PC-9 (cell line): ENCODE measurements around the gene RNF10. TPM values are rescaled to one million over a fixed set of nuclear protein-coding genes. Genes with fewer than 3 reads are reported as not detected.

Source experiments
- BruUV-seq: library from RNA; stranded (reverse); fragments of 400-500 nt; replicated peaks from 2 replicates; lab custom pipeline; 2021; lab: Mats Ljungman, UMichigan
- CTCF ChIA-PET: fragments of 300-600 bp; sonication (Branson Sonifier 250); formaldehyde crosslinking; loops from one replicate; lab custom pipeline; 2022; ENCODE audit warnings: antibody characterized with exemption; lab: Charles Lee
- POLR2A ChIA-PET: fragments of 300-600 bp; sonication (Branson Sonifier 250); formaldehyde crosslinking; loops from one replicate; lab custom pipeline; 2022; ENCODE audit warnings: antibody characterized with exemption; ENCODE audit not compliant: unreplicated experiment; lab: Charles Lee
- DNase-seq, 2 experiments: peaks; one replicate each; pipeline versions ENCODE4 v3.0.0 to v3.0.0-alpha.2; 2015 to 2022; ENCODE audit warnings: mixed read lengths in 1 of 2
- H2AFZ ChIP-seq: fragments of 200-600 bp; sonication (generic); 2 replicates; pipeline ENCODE4 v1.8.1; 2017; ENCODE audit warnings: antibody characterized with exemption
- H3F3A ChIP-seq: fragments of 200-600 bp; sonication (generic); 2 replicates; pipeline ENCODE4 v1.8.1; 2017; ENCODE audit warnings: antibody characterized with exemption, mild to moderate bottlenecking, low read depth; ENCODE audit not compliant: insufficient read depth
- H3K27ac ChIP-seq: fragments of 200-600 bp; sonication (generic); 2 replicates; pipeline ENCODE4 v1.6.1; 2016; ENCODE audit warnings: mixed run types
- H3K27me3 ChIP-seq: fragments of 200-600 bp; sonication (generic); 2 replicates; pipeline ENCODE4 v1.6.1; 2016; ENCODE audit warnings: low read depth, mixed run types; ENCODE audit not compliant: insufficient read depth
- H3K36me3 ChIP-seq: fragments of 200-600 bp; sonication (generic); 2 replicates; pipeline ENCODE4 v1.6.1; 2016; ENCODE audit warnings: low read depth, mixed run types
- H3K4me1 ChIP-seq: fragments of 200-600 bp; sonication (generic); replicated peaks from 2 replicates; pipeline ENCODE4 v1.6.1; 2016; ENCODE audit warnings: mixed run types; ENCODE audit not compliant: insufficient read depth
- H3K4me2 ChIP-seq: fragments of 200-600 bp; sonication (generic); 2 replicates; pipeline ENCODE4 v1.6.1; 2017; ENCODE audit warnings: mixed run types
- H3K4me3 ChIP-seq: fragments of 200-600 bp; sonication (generic); 2 replicates; pipeline ENCODE4 v1.6.1; 2016; ENCODE audit warnings: mixed run types
- H3K79me2 ChIP-seq: fragments of 200-600 bp; sonication (generic); 2 replicates; pipeline ENCODE4 v1.6.1; 2017; ENCODE audit warnings: low read depth, mixed run types
- H3K9me2 ChIP-seq: fragments of 200-600 bp; sonication (generic); 2 replicates; pipeline ENCODE4 v1.8.1; 2017; ENCODE audit warnings: mild to moderate bottlenecking; ENCODE audit not compliant: insufficient read depth
- H3K9me3 ChIP-seq: fragments of 200-600 bp; sonication (generic); 2 replicates; pipeline ENCODE4 v1.8.1; 2016; ENCODE audit warnings: low read depth; ENCODE audit not compliant: insufficient read depth
- H4K20me1 ChIP-seq: fragments of 200-600 bp; sonication (generic); 2 replicates; pipeline ENCODE4 v1.8.1; 2017; ENCODE audit not compliant: insufficient read depth
- CTCF ChIP-seq: fragments of 200-600 bp; sonication (generic); conservative IDR thresholded peaks from 2 replicates; pipeline ENCODE4 v1.6.1; 2017; ENCODE audit warnings: mixed run types, antibody characterized with exemption, mild to moderate bottlenecking, moderate library complexity
- EZH2 ChIP-seq: fragments of 200-600 bp; sonication (generic); IDR thresholded peaks from 2 replicates; pipeline ENCODE4 v1.8.0; 2017; ENCODE audit warnings: antibody characterized with exemption, low read depth
- intact Hi-C: fragments of 100-400 bp; cut with micrococcal nuclease; formaldehyde crosslinking; loops from one replicate; pipeline ENCODE4 v1.10.0; 2022; ENCODE audit not compliant: unreplicated experiment
- total RNA-seq: library from RNA; stranded (reverse); gene quantifications from 2 replicates; pipeline ENCODE4 v1.2.3, GENCODE V29; 2021

RNF10 gene
- total RNA-seq, 1 experiment from 2014 or later: 196 TPM

- Histone ChIP-seq H3K4me1 (peaks cover 40% of the 10 kb centered on the region), H3K9me2 (no peaks in the 10 kb centered on the region), H3K36me3 (peaks cover 19% of the 10 kb centered on the region; the same call in 1 of the 2 replicates), H3K79me2 (peaks cover 42% of the 10 kb centered on the region), H3F3A (peaks cover 32% of the 10 kb centered on the region), H3K4me3 (no peak overlapping the region), H3K27me3 (no peaks in the 10 kb centered on the region), H2AFZ (no peak overlapping the region), H3K27ac (no peak overlapping the region), H4K20me1 (peaks cover 28% of the 10 kb centered on the region), H3K4me2 (no peak overlapping the region), H3K9me3 (no peaks in the 10 kb centered on the region)
- ChIA-PET CTCF (no interaction called here), POLR2A (no interaction called here)
- BruUV-seq: no TSS peak
- TF ChIP-seq CTCF: no peak
- no peak for TF ChIP-seq EZH2
- no peak for DNase-seq
- intact Hi-C loops: no loop called here
These were observed 1.4 kb upstream of the RNF10 start for GRCh38 chr12:120532701-120533238.

- H3K4me1 ChIP-seq: peaks cover 53% of the 10 kb centered on the region
- CTCF ChIA-PET: no interaction called here
- BruUV-seq: TSS peak; percentile 35
- H3K9me3 ChIP-seq: no peaks in the 10 kb centered on the region
- H3K27ac ChIP-seq: peak overlapping the region; percentile 60
- peak overlapping the region; percentile 92 for H3K4me2 ChIP-seq
- peaks cover 34% of the 10 kb centered on the region for H3F3A ChIP-seq
- no peak for TF ChIP-seq EZH2
- no peak for TF ChIP-seq CTCF
- intact Hi-C loops: loop anchor here (1.0 kb wide), 1 partner anchor 61 kb away; no protein-coding TSS in a partner anchor
- peak overlapping the region; percentile 97 for H3K4me3 ChIP-seq
- DNase-seq: peak; percentile 42 to 73
- H4K20me1 ChIP-seq: peaks cover 47% of the 10 kb centered on the region
- H2AFZ ChIP-seq: peak overlapping the region; percentile 79
- H3K27me3 ChIP-seq: no peaks in the 10 kb centered on the region
- POLR2A ChIA-PET: interaction anchor here (0.5 to 1.1 kb wide), 4 partner anchors 40 to 334 kb away, joined by 3 to 17 read pairs (median 10); partner anchors contain the start of gene POP5
- H3K36me3 ChIP-seq: peaks cover 22% of the 10 kb centered on the region; the same call in 1 of the 2 replicates
- H3K9me2 ChIP-seq: no peaks in the 10 kb centered on the region
- peaks cover 58% of the 10 kb centered on the region for H3K79me2 ChIP-seq
These were observed 823 bp downstream of the RNF10 start for GRCh38 chr12:120534703-120535655.

GRCh38 chr12:120536064-120536791 is 2.1 kb downstream of the RNF10 start:
- H3K27ac ChIP-seq: no peak overlapping the region
- H3K9me2 ChIP-seq: no peaks in the 10 kb centered on the region
- peaks cover 71% of the 10 kb centered on the region for H3K79me2 ChIP-seq
- H3K27me3 ChIP-seq: no peaks in the 10 kb centered on the region
- intact Hi-C loops: no loop called here
- H2AFZ ChIP-seq: no peak overlapping the region
- peaks cover 44% of the 10 kb centered on the region for H3K4me1 ChIP-seq
- ChIA-PET CTCF (interaction anchor here (0.6 kb wide), 1 partner anchor 215 kb away, joined by 6 read pairs; no protein-coding TSS in a partner anchor), POLR2A (interaction anchor here (0.7 kb wide), 1 partner anchor 1134 kb away, joined by 6 read pairs; no protein-coding TSS in a partner anchor)
- BruUV-seq: no TSS peak
- H4K20me1 ChIP-seq: peaks cover 60% of the 10 kb centered on the region
- peaks cover 27% of the 10 kb centered on the region; the same call in 1 of the 2 replicates for H3K36me3 ChIP-seq
- H3K4me3 ChIP-seq: peak overlapping the region; percentile 97
- peak overlapping the region; percentile 92 for H3K4me2 ChIP-seq
- peaks cover 24% of the 10 kb centered on the region; the same call in 1 of the 2 replicates for H3F3A ChIP-seq
- DNase-seq: no peak
- H3K9me3 ChIP-seq: no peaks in the 10 kb centered on the region
- TF ChIP-seq EZH2 (no peak), CTCF (no peak)
